H9 (cell line): Measurements from ENCODE around the gene STAU1. TPM values are rescaled to one million over a fixed set of nuclear protein-coding genes. Genes with fewer than 3 reads are reported as not detected.

Source experiments
- DNase-seq: peaks from one replicate; pipeline ENCODE4 v3.0.0-alpha.2; 2017
- H2AFZ ChIP-seq: one replicate; pipeline ENCODE4 v1.6.1; 2013; ENCODE audit warnings: mild to moderate bottlenecking, low read length, control low read depth, moderate library complexity
- H2AK5ac ChIP-seq: 2 replicates; pipeline ENCODE4 v1.6.1; 2013; ENCODE audit warnings: low read length, control low read depth, mixed read lengths; ENCODE audit not compliant: insufficient read length
- H2BK120ac ChIP-seq: one replicate; pipeline ENCODE4 v1.6.1; 2013; ENCODE audit warnings: low read depth, mild to moderate bottlenecking, low read length, control low read depth, inconsistent platforms; ENCODE audit not compliant: poor library complexity, severe bottlenecking
- H2BK12ac ChIP-seq: 2 replicates; pipeline ENCODE4 v1.6.1; 2013; ENCODE audit warnings: low read length, control low read depth, mixed read lengths, low read depth; ENCODE audit not compliant: insufficient read length
- H2BK15ac ChIP-seq: 2 replicates; pipeline ENCODE4 v1.6.1; 2013; ENCODE audit warnings: low read depth, low read length, control low read depth
- H2BK20ac ChIP-seq: one replicate; pipeline ENCODE4 v1.6.1; 2013; ENCODE audit warnings: low read depth, mild to moderate bottlenecking, low read length, control low read depth, inconsistent platforms; ENCODE audit not compliant: poor library complexity, severe bottlenecking
- H2BK5ac ChIP-seq: 2 replicates; pipeline ENCODE4 v1.6.1; 2013; ENCODE audit warnings: low read length, control low read depth, mixed read lengths; ENCODE audit not compliant: insufficient read length
- H3K14ac ChIP-seq: 2 replicates; pipeline ENCODE4 v1.6.1; 2013; ENCODE audit warnings: low read length, control low read depth; ENCODE audit not compliant: insufficient read depth
- H3K18ac ChIP-seq: 2 replicates; pipeline ENCODE4 v1.6.1; 2013; ENCODE audit warnings: low read depth, mild to moderate bottlenecking, mixed read lengths, low read length, control low read depth; ENCODE audit not compliant: insufficient read length
- H3K23ac ChIP-seq: 2 replicates; pipeline ENCODE4 v1.6.1; 2013; ENCODE audit warnings: low read length, control low read depth, mixed read lengths, low read depth; ENCODE audit not compliant: insufficient read length
- H3K23me2 ChIP-seq: 2 replicates; pipeline ENCODE4 v1.6.1; 2013; ENCODE audit warnings: low read depth, mild to moderate bottlenecking, mixed read lengths, low read length, control low read depth; ENCODE audit not compliant: insufficient read length, poor library complexity, severe bottlenecking
- H3K27ac ChIP-seq: 2 replicates; pipeline ENCODE4 v1.5.1; 2013; ENCODE audit warnings: low read length, control low read depth, mixed read lengths, low read depth; ENCODE audit not compliant: insufficient read length
- H3K27me3 ChIP-seq: 2 replicates; pipeline ENCODE4 v1.6.1; 2013; ENCODE audit warnings: low read length, control low read depth, inconsistent platforms; ENCODE audit not compliant: insufficient read depth
- H3K4ac ChIP-seq: 2 replicates; pipeline ENCODE4 v1.6.1; 2013; ENCODE audit warnings: low read depth, mild to moderate bottlenecking, control low read depth, inconsistent platforms, low read length, moderate library complexity
- H3K4me1 ChIP-seq: 2 replicates; pipeline ENCODE4 v1.6.1; 2013; ENCODE audit warnings: low read length, control low read depth, inconsistent platforms; ENCODE audit not compliant: insufficient read depth
- H3K4me2 ChIP-seq: 2 replicates; pipeline ENCODE4 v1.6.1; 2013; ENCODE audit warnings: low read length, control low read depth, mixed read lengths; ENCODE audit not compliant: insufficient read length, insufficient read depth
- H3K56ac ChIP-seq: 2 replicates; pipeline ENCODE4 v1.6.1; 2013; ENCODE audit warnings: low read depth, mild to moderate bottlenecking, mixed read lengths, low read length, control low read depth; ENCODE audit not compliant: insufficient read length
- H3K79me1 ChIP-seq: 2 replicates; pipeline ENCODE4 v1.6.1; 2013; ENCODE audit warnings: low read depth, mild to moderate bottlenecking, moderate library complexity, low read length, control low read depth, inconsistent platforms; ENCODE audit not compliant: insufficient read depth, poor library complexity, severe bottlenecking
- H3K79me2 ChIP-seq: 2 replicates; pipeline ENCODE4 v1.6.1; 2013; ENCODE audit warnings: low read length, control low read depth, inconsistent platforms; ENCODE audit not compliant: insufficient read depth
- H3K9ac ChIP-seq: 2 replicates; pipeline ENCODE4 v1.6.1; 2013; ENCODE audit warnings: low read length, control low read depth, mixed read lengths; ENCODE audit not compliant: insufficient read length; ENCODE audit errors: extremely low read depth
- H3K9me3 ChIP-seq: one replicate; pipeline ENCODE4 v1.6.1; 2013; ENCODE audit warnings: low read depth, low read length, inconsistent platforms; ENCODE audit not compliant: control insufficient read depth
- H3T11ph ChIP-seq: one replicate; pipeline ENCODE4 v1.6.1; 2013; ENCODE audit warnings: mild to moderate bottlenecking, low read length, control low read depth, inconsistent platforms
- H4K20me1 ChIP-seq: one replicate; pipeline ENCODE4 v1.6.1; 2013; ENCODE audit not compliant: control insufficient read depth, insufficient read length, insufficient read depth
- H4K5ac ChIP-seq: 2 replicates; pipeline ENCODE4 v1.6.1; 2013; ENCODE audit warnings: low read depth, mild to moderate bottlenecking, mixed read lengths, low read length, control low read depth; ENCODE audit not compliant: insufficient read length
- H4K8ac ChIP-seq: replicated peaks from 2 replicates; pipeline ENCODE4 v1.6.1; 2013; ENCODE audit warnings: low read length, control low read depth, mixed read lengths, low read depth; ENCODE audit not compliant: insufficient read length
- H4K91ac ChIP-seq: 2 replicates; pipeline ENCODE4 v1.6.1; 2013; ENCODE audit warnings: low read depth, mild to moderate bottlenecking, moderate library complexity, mixed read lengths, low read length, control low read depth; ENCODE audit not compliant: insufficient read length
- H3K27ac Mint-ChIP-seq, 3 experiments: 2 replicates in 2 of 3; 3 replicates in 1 of 3; pipeline ENCODE4 v1.8.0; 2020 to 2021; ENCODE audit warnings: mixed read lengths in 3 of 3, mild to moderate bottlenecking in 1 of 3, moderate library complexity in 1 of 3
- H3K27me3 Mint-ChIP-seq: 2 replicates; pipeline ENCODE4 v1.8.0; 2021; ENCODE audit warnings: low read depth, mild to moderate bottlenecking, moderate library complexity, mixed read lengths
- H3K36me3 Mint-ChIP-seq, 3 experiments: 2 replicates in 2 of 3; 3 replicates in 1 of 3; pipeline ENCODE4 v1.8.0; 2020 to 2021; ENCODE audit warnings: low read depth in 3 of 3, mixed read lengths in 3 of 3; ENCODE audit not compliant: insufficient read depth in 1 of 3
- H3K4me1 Mint-ChIP-seq, 2 experiments: 2 replicates each; pipeline ENCODE4 v1.8.0; 2020; ENCODE audit warnings: mixed read lengths in 2 of 2
- H3K4me3 Mint-ChIP-seq, 2 experiments: 2 replicates in 1 of 2; 3 replicates in 1 of 2; pipeline ENCODE4 v1.8.0; 2020 to 2021; ENCODE audit warnings: mild to moderate bottlenecking in 2 of 2, mixed read lengths in 2 of 2, moderate library complexity in 1 of 2
- H3K9me3 Mint-ChIP-seq, 2 experiments: 2 replicates in 1 of 2; 3 replicates in 1 of 2; pipeline ENCODE4 v1.8.0; 2020; ENCODE audit warnings: mild to moderate bottlenecking in 2 of 2, mixed read lengths in 2 of 2, moderate library complexity in 1 of 2
- WGBS: extraction: QIAGEN DNeasy Blood & Tissue Kit; methylation state at CpG from one replicate; pipeline ENCODE4 v1.1.7; 2013; ENCODE audit warnings: missing lambda C conversion rate, low lambda C conversion rate, mixed read lengths; ENCODE audit not compliant: insufficient read length; ENCODE audit errors: extremely low coverage; 5-methylcytosine and 5-hydroxymethylcytosine counted together
- total RNA-seq: library from RNA; stranded (reverse); gene quantifications from 2 replicates; pipeline ENCODE4 v1.2.1, GENCODE V29; 2021
- TF ChIP-seq, protein P1 (sequence below): fragments of 200-600 bp; sonication (generic); conservative IDR thresholded peaks from 3 replicates; pipeline ENCODE4 v1.8.0; 2021; ENCODE audit warnings: antibody characterized with exemption, mild to moderate bottlenecking

The STAU1 gene
- total RNA-seq, 1 experiment from 2014 or later = 106 TPM

DNA sequence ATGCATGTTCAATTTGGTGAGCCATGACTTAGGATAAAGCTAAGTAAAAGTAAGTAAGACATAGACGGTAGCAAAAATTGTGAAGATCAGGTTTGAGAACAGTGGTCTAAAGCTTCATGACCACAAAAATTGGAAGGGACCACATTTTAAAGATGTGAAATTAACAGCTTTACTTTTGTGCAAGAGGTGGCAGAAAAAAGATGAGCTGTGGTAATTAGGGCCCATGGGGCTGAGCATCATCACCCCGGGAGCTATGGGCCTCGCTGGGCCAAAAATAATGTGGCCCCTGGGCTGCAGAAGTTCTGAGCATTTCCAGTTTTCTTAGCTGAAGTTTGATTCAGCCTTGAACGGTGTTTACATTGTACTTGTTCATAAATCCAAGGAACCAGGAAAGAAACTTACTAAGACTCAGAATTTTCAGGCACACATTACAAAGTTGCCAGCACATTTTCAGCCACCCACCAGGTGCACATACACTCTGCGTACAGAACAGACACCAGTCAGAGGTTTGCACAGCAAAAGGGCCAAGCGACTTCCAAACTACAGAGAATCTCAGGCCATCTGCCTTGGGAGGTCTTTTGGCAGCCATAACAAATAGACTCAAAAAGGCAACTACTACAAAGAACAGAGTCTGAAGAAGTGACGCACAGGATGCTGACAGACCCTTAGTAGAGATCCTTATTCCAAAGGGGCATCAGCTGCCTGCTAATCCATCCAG is 84.3 kb downstream of the STAU1 start:
- Histone ChIP-seq H3K27ac (no peak overlapping the region), H4K8ac (no peak overlapping the region), H2BK5ac (no peak overlapping the region), H4K5ac (no peak overlapping the region), H3K14ac (no peak overlapping the region), H3K4me1 (no peaks in the 10 kb centered on the region), H3T11ph (no peak overlapping the region), H3K4me2 (no peak overlapping the region), H3K27me3 (no peaks in the 10 kb centered on the region), H2BK12ac (no peak overlapping the region), H2BK20ac (no peak overlapping the region), H3K79me2 (no peaks in the 10 kb centered on the region), H2BK120ac (no peak overlapping the region), H3K4ac (no peak overlapping the region), H3K79me1 (no peaks in the 10 kb centered on the region), H3K23ac (no peak overlapping the region), H2BK15ac (no peak overlapping the region), H4K20me1 (no peaks in the 10 kb centered on the region), H2AK5ac (no peak overlapping the region), H3K23me2 (no peaks in the 10 kb centered on the region), H2AFZ (no peak overlapping the region), H3K18ac (no peak overlapping the region), H3K56ac (no peak overlapping the region), H3K9ac (no peak overlapping the region), H4K91ac (no peak overlapping the region), H3K9me3 (no peaks in the 10 kb centered on the region)
- Mint-ChIP-seq H3K4me3 (no peak overlapping the region), H3K27me3 (no peaks in the 10 kb centered on the region; the same call in 1 of the 2 replicates), H3K27ac (peak overlapping the region in 1 of 3 experiments; percentile 81; a peak in 3 of 7 replicates), H3K4me1 (peaks cover 6 to 8% of the 10 kb centered on the region in 2 experiments; a peak in 3 of 4 replicates), H3K9me3 (no peaks in the 10 kb centered on the region), H3K36me3 (peaks cover 32 to 57% (median 48%) of the 10 kb centered on the region in 3 experiments; a peak in 6 of 7 replicates)
- no CpG with 5 or more reads among the region's 7 CpGs for WGBS
- TF ChIP-seq, protein P1, sequence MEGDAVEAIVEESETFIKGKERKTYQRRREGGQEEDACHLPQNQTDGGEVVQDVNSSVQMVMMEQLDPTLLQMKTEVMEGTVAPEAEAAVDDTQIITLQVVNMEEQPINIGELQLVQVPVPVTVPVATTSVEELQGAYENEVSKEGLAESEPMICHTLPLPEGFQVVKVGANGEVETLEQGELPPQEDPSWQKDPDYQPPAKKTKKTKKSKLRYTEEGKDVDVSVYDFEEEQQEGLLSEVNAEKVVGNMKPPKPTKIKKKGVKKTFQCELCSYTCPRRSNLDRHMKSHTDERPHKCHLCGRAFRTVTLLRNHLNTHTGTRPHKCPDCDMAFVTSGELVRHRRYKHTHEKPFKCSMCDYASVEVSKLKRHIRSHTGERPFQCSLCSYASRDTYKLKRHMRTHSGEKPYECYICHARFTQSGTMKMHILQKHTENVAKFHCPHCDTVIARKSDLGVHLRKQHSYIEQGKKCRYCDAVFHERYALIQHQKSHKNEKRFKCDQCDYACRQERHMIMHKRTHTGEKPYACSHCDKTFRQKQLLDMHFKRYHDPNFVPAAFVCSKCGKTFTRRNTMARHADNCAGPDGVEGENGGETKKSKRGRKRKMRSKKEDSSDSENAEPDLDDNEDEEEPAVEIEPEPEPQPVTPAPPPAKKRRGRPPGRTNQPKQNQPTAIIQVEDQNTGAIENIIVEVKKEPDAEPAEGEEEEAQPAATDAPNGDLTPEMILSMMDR = no peak
- DNase-seq = no peak
